HG03342 (cell line): ENCODE measurements around the gene MRPL52.
"Not testable (repeated sequence)": the region's sequence is repeated elsewhere in the genome, so short reads cannot be mapped to it uniquely, and the experiment has no call there.

ENCODE experiments used
- ATAC-seq: cut with Tn5 transposase; IDR thresholded peaks from one replicate; pipeline ENCODE4 v1.9.1; 2021; ENCODE audit warnings: mild to moderate bottlenecking, moderate library complexity; ENCODE audit not compliant: unreplicated experiment

The MRPL52 gene

DNA sequence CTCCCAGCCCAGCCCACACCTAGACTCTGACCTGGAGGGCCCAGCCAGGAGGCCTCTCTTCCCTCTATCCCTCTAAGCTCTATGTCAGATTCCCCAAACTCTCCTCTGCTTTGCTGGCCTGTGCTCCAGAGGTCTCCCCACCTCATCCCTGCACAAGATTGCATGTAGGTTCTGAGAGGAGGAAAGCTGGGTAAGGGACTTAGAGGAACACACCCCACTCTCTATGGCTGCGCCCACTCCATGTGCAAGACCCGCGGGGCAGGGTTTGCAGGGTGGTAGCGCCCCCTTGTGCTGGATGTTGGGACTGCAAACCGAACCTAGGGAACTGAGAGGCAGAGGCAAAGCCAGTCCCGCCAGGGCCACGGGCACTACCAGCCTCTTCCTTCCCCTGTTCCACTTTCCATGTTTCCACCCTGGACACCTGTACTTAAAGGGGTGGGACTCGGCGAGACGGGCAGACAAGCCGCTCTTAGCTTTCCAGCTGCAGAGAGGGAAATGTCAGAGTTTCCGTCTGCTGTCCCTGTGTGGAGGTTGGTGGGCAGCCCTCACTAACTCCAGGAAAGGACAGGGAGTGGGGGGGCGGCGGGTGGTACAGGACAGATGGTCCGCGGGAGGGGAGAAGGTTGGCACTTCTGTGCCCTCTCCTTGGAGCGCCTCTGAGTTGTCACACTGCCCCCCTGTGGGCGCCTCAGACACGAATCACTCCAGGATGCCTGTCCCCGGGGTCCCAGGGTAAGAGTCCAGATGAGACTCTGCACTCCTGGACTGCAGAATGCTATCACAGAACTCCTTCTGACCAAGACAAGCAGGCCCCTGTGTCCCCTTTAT is 23.5 kb downstream of the MRPL52 start:
- no peak for ATAC-seq

- not testable (repeated sequence) for ATAC-seq
These were observed 24.6 kb downstream of the MRPL52 start for GRCh38 chr14:22854296-22854695.

GRCh38 chr14:22854963-22855724 is 25.5 kb downstream of the MRPL52 start:
- no peak for ATAC-seq

DNA sequence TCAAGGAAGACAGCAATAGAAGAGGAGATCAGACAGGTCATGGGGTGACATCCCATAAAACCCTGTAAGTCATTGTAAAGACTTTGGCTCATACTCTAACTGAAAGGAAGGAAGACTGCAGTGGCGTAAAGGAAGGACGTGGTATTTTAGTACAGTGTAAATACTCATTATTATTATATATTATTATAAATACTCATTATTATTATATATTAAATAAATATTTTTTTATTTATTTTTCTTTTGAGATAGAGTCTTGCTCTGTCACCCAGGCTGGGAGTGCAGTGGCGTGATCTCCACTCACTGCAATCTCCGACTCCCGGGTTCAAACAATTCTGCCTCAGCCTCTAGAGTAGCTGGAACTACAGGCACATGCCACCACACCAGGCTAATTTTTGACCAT is 26.7 kb downstream of the MRPL52 start:
- no peak for ATAC-seq

DNA sequence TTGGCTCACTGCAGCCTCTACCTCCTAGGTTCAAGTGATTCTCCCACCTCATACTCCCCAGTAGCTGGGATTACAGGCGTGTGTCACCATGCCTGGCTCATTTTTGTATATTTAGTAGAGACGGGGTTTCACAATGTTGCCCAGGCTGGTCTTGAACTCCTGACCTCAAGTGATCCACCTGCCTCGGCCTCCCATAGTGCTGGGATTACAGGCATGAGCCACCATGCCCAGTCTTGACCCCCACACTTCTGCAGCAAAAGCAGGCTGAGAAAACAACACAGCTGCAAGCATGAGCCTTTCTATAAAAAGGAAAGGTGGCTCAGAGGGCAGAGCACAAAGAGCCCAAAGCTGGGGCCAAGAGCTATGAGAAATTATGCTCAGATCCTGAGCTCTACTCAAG is 30.7 kb downstream of the MRPL52 start:
- not testable (repeated sequence) for ATAC-seq

DNA sequence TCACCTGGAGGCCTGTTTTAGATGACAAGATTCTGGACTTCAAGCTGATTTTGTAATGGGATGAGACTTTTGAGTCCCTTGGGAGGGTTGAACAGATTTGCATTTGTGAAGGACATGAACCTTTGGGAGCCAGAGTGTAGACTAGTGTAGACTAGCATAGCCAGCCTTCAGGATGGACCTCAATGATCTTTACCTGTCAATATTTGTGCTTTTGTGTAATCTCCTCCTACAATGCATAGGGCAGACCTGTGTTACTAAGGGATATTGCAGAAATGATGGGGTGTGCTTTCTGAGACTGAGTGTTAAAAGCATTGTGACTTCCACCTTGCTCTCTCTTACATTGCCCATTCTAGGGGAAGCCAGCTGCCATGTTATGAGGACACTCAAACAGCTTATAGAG is 32.0 kb downstream of the MRPL52 start:
- ATAC-seq = no peak

DNA sequence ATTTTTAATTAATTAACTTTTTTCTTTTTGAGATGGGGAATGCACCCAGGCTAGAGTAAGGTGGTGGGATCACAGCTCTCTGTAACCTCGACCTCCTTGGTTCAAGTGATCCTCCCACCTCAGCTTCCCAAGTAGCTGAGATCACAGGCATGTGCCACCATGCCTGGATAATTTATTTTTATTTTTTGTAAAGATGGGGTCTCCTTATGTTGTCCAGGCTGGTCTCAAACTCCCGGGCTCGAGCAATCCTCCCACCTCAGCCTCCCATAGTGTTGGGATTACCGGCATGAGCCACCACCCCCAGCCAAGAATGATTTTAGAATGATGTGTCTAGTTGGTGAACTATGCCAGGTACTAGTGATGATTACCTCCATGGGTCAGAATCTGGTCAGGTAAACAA is 35.3 kb downstream of the MRPL52 start:
- ATAC-seq = no peak

- ATAC-seq = no peak
These were observed 36.0 kb downstream of the MRPL52 start for GRCh38 chr14:22865424-22866405.

DNA sequence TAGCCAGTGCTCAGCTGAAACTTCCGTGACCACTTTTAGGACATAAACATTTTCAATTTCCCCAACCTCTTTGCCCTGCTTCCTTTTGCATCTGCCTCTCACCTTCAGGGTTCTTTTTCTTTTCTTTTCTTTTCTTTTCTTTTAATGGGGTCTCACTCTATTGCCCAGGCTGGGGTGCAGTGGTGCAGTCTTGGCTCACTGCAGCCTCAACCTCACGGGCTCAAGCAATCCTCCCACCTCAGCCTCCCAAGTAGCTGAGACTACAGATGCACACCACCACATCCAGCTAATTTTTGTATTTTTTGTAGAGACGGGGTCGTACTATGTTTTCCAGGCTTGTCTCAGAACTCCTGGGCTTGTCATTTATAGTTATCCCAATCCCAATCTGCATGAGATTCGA is 37.2 kb downstream of the MRPL52 start:
- ATAC-seq = no peak

DNA sequence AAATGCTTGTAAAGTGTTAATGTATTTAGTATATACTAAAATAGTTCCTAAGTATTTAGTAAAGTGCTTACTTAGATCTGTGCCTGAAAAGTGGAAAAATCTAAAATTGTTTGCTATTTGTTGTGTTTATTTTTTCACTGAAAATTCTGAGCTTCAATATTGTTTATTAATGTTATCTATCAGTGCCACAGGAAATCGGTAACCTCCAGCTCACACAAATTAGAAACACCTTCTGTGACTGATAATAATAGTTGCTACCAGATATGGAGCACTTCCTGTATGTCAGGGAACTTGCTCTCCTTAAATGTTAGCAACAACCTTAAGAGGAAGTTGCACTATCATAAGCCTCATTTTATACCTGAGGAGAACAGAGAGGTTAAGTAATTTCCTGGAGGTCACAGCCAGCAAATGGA is 41.1 kb downstream of the MRPL52 start:
- peak; percentile 42 for ATAC-seq

DNA sequence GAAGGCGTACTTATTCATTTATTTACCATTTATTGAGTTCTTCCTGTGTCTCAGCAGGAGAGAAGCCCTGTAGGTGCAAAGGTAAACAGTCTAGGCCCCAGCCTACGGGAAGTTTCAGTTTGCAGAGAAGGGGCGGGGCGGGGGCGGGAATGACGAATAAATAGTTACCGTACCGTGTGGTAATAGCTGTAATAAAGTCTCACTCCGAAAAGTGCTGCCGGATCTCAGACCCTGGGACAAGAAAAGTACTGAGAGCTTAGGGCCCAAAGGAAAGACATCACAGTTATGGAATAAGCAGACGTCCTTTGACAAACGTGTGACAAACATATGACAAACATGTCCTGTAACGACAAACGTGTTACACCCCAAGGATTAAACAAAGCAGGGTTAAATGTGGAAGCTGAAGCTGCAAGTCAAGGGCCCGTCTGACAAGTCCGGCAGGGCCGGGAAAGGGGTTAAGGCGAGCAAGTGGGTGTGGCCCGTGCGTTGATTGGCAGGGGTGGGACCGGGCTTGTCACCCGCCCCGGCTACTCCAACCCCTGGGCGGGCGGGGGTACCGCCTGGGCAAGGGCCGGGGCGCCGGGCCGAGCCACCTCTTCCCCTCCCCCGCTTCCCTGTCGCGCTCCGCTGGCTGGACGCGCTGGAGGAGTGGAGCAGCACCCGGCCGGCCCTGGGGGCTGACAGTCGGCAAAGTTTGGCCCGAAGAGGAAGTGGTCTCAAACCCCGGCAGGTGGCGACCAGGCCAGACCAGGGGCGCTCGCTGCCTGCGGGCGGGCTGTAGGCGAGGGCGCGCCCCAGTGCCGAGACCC is 41.7 kb downstream of the MRPL52 start, which contains the start of gene LRP10:
LRP10 (plus strand) TSS at position 517 of the 809 bp plus-strand sequence. CDS start 564 bp downstream, outside the sequence.
- peak; percentile 76 for ATAC-seq

- ATAC-seq = peak; percentile 28
These were observed 42.5 kb downstream of the MRPL52 start for GRCh38 chr14:22872033-22872832.

- no peak for ATAC-seq
These were observed 43.3 kb downstream of the MRPL52 start for GRCh38 chr14:22872833-22873520.

GRCh38 chr14:22875003-22875747 is 45.5 kb downstream of the MRPL52 start:
- ATAC-seq = no peak

GRCh38 chr14:22875748-22876319 is 46.1 kb downstream of the MRPL52 start:
- ATAC-seq = no peak

DNA sequence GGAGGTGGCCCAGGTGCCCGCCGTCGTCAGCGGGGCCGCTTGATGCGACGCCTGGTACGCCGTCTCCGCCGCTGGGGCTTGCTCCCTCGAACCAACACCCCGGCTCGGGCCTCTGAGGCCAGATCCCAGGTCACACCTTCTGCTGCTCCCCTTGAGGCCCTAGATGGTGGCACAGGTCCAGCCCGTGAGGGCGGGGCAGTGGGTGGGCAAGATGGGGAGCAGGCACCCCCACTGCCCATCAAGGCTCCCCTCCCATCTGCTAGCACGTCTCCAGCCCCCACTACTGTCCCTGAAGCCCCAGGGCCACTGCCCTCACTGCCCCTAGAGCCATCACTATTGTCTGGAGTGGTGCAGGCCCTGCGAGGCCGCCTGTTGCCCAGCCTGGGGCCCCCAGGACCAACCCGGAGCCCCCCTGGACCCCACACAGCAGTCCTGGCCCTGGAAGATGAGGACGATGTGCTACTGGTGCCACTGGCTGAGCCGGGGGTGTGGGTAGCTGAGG is 47.4 kb downstream of the MRPL52 start:
- no peak for ATAC-seq
